GM12878 (cell line): ENCODE measurements around the gene NME8. TPM values are rescaled to one million over a fixed set of nuclear protein-coding genes. Genes with fewer than 3 reads are reported as not detected.

Source experiments
- ATAC-seq: fragments of 200-7000 bp; cut with Tn5 transposase; 3 replicates; pipeline ENCODE4 v1.9.1; 2020; ENCODE audit warnings: mild to moderate bottlenecking, moderate library complexity
- BruUV-seq: library from RNA; stranded (reverse); fragments of 400-500 nt; replicated peaks from 2 replicates; lab custom pipeline; 2021; lab: Mats Ljungman, UMichigan
- CTCF ChIA-PET: fragments of 300-600 bp; sonication (Branson Sonifier 250); formaldehyde crosslinking; extraction: SDS; loops from one replicate; lab custom pipeline; 2021; ENCODE audit warnings: inconsistent platforms; lab: Yijun Ruan, JAX
- POLR2A ChIA-PET: fragments of 350-600 bp; formaldehyde crosslinking; extraction: SDS; loops from one replicate; lab custom pipeline; 2021; ENCODE audit warnings: inconsistent platforms; lab: Charles Lee
- RAD21 ChIA-PET: fragments of 300-600 bp; sonication (Branson Sonifier 250); formaldehyde crosslinking; loops from one replicate; lab custom pipeline; 2023; ENCODE audit warnings: antibody characterized with exemption; ENCODE audit not compliant: unreplicated experiment; lab: Charles Lee
- SMC1A ChIA-PET: fragments of 300-600 bp; sonication (Branson Sonifier 250); formaldehyde crosslinking; loops from one replicate; lab custom pipeline; 2023; ENCODE audit not compliant: unreplicated experiment, uncharacterized antibody; lab: Charles Lee
- DNase-seq: peaks from one replicate; pipeline ENCODE4 v3.0.0-alpha.2; 2011; ENCODE audit warnings: low read depth, low spot score
- FAIRE-seq: peaks from 3 replicates; lab custom pipeline; 2011; peaks lifted over from hg19 to GRCh38; lab: Jason Lieb, UNC
- H2AFZ ChIP-seq: 2 replicates; pipeline ENCODE4 v1.6.0; 2011; ENCODE audit warnings: low read depth, low read length, control low read depth; ENCODE audit not compliant: control insufficient read depth
- H3K27ac ChIP-seq: 2 replicates; pipeline ENCODE4 v1.5.1; 2011; ENCODE audit warnings: control low read depth; ENCODE audit not compliant: control insufficient read depth, insufficient read depth
- H3K27me3 ChIP-seq, 2 experiments: replicated peaks in 1 of 2; 2 replicates each; pipeline versions ENCODE4 v1.6.0 to v1.6.1; 2011; ENCODE audit warnings: low read length in 1 of 2; ENCODE audit not compliant: control insufficient read depth in 2 of 2, insufficient read depth in 2 of 2
- H3K36me3 ChIP-seq, 2 experiments: 2 replicates each; pipeline ENCODE4 v1.5.1; 2011; ENCODE audit warnings: low read length in 1 of 2; ENCODE audit not compliant: control insufficient read depth in 2 of 2, insufficient read depth in 2 of 2
- H3K4me1 ChIP-seq: 2 replicates; pipeline ENCODE4 v1.6.1; 2011; ENCODE audit warnings: mild to moderate bottlenecking, low read length, moderate library complexity, mixed read lengths; ENCODE audit not compliant: control insufficient read depth, insufficient read depth
- H3K4me2 ChIP-seq: 2 replicates; pipeline ENCODE4 v1.6.0; 2011; ENCODE audit warnings: control low read depth; ENCODE audit not compliant: control insufficient read depth, insufficient read depth
- H3K4me3 ChIP-seq: fragments of 200-600 bp; sonication (generic); 2 replicates; pipeline ENCODE4 v1.5.1; 2016
- H3K79me2 ChIP-seq: 2 replicates; pipeline ENCODE4 v1.6.0; 2011; ENCODE audit warnings: low read length; ENCODE audit not compliant: control insufficient read depth, insufficient read depth
- H3K9ac ChIP-seq: 2 replicates; pipeline ENCODE4 v1.8.0; 2011; ENCODE audit warnings: low read length, control low read depth, mixed read lengths; ENCODE audit not compliant: control insufficient read depth, insufficient read depth
- H3K9me3 ChIP-seq: replicated peaks from 3 replicates; pipeline ENCODE4 v1.5.1; 2011; ENCODE audit warnings: mild to moderate bottlenecking, low read length; ENCODE audit not compliant: control insufficient read depth, insufficient read depth
- H4K20me1 ChIP-seq: 2 replicates; pipeline ENCODE4 v1.6.0; 2011; ENCODE audit not compliant: control insufficient read depth, insufficient read depth
- ASH2L ChIP-seq: fragments of 300-600, 200-600 bp; sonication (generic); IDR thresholded peaks from 2 replicates; pipeline ENCODE4 v1.6.1; 2017; ENCODE audit warnings: low read depth, mild to moderate bottlenecking, borderline replicate concordance
- ATF3 ChIP-seq: IDR thresholded peaks from 2 replicates; pipeline ENCODE4 v1.6.1; 2011; ENCODE audit warnings: low read depth, mild to moderate bottlenecking, low read length, moderate library complexity, borderline replicate concordance; ENCODE audit errors: extremely low read depth
- BACH1 ChIP-seq: fragments of 450-650 bp; IDR thresholded peaks from 2 replicates; pipeline ENCODE4 v1.6.1; 2017; ENCODE audit warnings: mild to moderate bottlenecking, borderline replicate concordance
- ESRRA ChIP-seq: IDR thresholded peaks from 2 replicates; pipeline ENCODE4 v1.6.1; 2012; ENCODE audit warnings: mild to moderate bottlenecking, low read length, improper control_type of control experiment
- IKZF1 ChIP-seq: fragments of 450-650 bp; conservative IDR thresholded peaks from 2 replicates; pipeline ENCODE4 v1.6.1; 2017; ENCODE audit warnings: antibody characterized with exemption, mild to moderate bottlenecking
- MLLT1 ChIP-seq: fragments of 450-650 bp; IDR thresholded peaks from 2 replicates; pipeline ENCODE4 v1.6.1; 2016; ENCODE audit warnings: mild to moderate bottlenecking
- NFYA ChIP-seq: IDR thresholded peaks from 2 replicates; pipeline ENCODE4 v1.6.1; 2011; ENCODE audit warnings: low read depth, mild to moderate bottlenecking, low read length, improper control_type of control experiment, borderline replicate concordance
- NFYB ChIP-seq: IDR thresholded peaks from 2 replicates; pipeline ENCODE4 v1.6.1; 2011; ENCODE audit warnings: low read depth, mild to moderate bottlenecking, low read length, improper control_type of control experiment, moderate library complexity; ENCODE audit not compliant: insufficient read depth
- RBBP5 ChIP-seq: fragments of 200-600 bp; sonication (generic); conservative IDR thresholded peaks from 2 replicates; pipeline ENCODE4 v1.6.1; 2016
- RUNX3 ChIP-seq: IDR thresholded peaks from 2 replicates; pipeline ENCODE4 v1.6.1; 2012; ENCODE audit warnings: low read length, inconsistent platforms
- SMAD1 ChIP-seq: fragments of 450-650 bp; IDR thresholded peaks from 2 replicates; pipeline ENCODE4 v1.6.1; 2018; ENCODE audit warnings: mild to moderate bottlenecking, low read depth; ENCODE audit not compliant: partially characterized antibody
- SMARCA5 ChIP-seq: fragments of 450-650 bp; IDR thresholded peaks from 2 replicates; pipeline ENCODE4 v1.6.1; 2017; ENCODE audit warnings: mild to moderate bottlenecking
- SP1 ChIP-seq: IDR thresholded peaks from one replicate; pipeline ENCODE4 v1.6.1; 2011; ENCODE audit warnings: low read depth, low read length
- SPI1 ChIP-seq: IDR thresholded peaks from 2 replicates; pipeline ENCODE4 v1.6.1; 2011; ENCODE audit warnings: low read depth, mild to moderate bottlenecking, low read length, moderate library complexity, borderline replicate concordance; ENCODE audit not compliant: insufficient read depth
- SREBF1 ChIP-seq: IDR thresholded peaks from 2 replicates; pipeline ENCODE4 v1.6.1; 2012; ENCODE audit warnings: mild to moderate bottlenecking, low read length
- STAT1 ChIP-seq: fragments of 450-650 bp; conservative IDR thresholded peaks from 2 replicates; pipeline ENCODE4 v1.6.1; 2014; ENCODE audit warnings: antibody characterized with exemption, mild to moderate bottlenecking
- STAT3 ChIP-seq: IDR thresholded peaks from 2 replicates; pipeline ENCODE4 v1.6.1; 2011; ENCODE audit warnings: low read depth, low read length, improper control_type of control experiment
- YBX1 ChIP-seq: fragments of 450-650 bp; IDR thresholded peaks from 2 replicates; pipeline ENCODE4 v1.6.1; 2016; ENCODE audit warnings: antibody characterized with exemption
- YY1 ChIP-seq: IDR thresholded peaks from 2 replicates; pipeline ENCODE4 v1.6.1; 2011; ENCODE audit warnings: low read depth, mild to moderate bottlenecking, low read length
- ZBTB11 ChIP-seq: fragments of 450-650 bp; formaldehyde crosslinking; IDR thresholded peaks from 2 replicates; pipeline ENCODE4 v1.5.0; 2022; ENCODE audit warnings: mild to moderate bottlenecking, missing genetic modification characterization
- WGBS: methylation state at CpG from one replicate; pipeline ENCODE4 v1.1.6; 2016; ENCODE audit warnings: low lambda C conversion rate; ENCODE audit not compliant: insufficient replicate concordance, insufficient coverage; ENCODE audit errors: missing lambda C conversion rate; 5-methylcytosine and 5-hydroxymethylcytosine counted together
- in situ Hi-C: fragments of 300-500 bp; cut with MboI; formaldehyde crosslinking; loops from 9 replicates; pipeline ENCODE4 v1.14.3; 2018; ENCODE audit warnings: mixed read lengths
- intact Hi-C: fragments of 100-400 bp; cut with micrococcal nuclease; formaldehyde crosslinking; loops from one replicate; pipeline ENCODE4 v1.14.2; 2022; ENCODE audit not compliant: unreplicated experiment
- polyA plus RNA-seq, 11 experiments: library from polyadenylated mRNA; depleted of rRNA in 4 of 11; unstranded in 6 of 11; stranded (reverse) in 5 of 11; fragments of >200 nt; fragmentation: Nextera tagmentation in 4 of 11; fragmentation: Illumina TruSeq in 1 of 11; extraction: Ambion mirVana in 4 of 11; extraction: Trizol in 1 of 11; gene quantifications; 1 replicate in 1 of 11; 2 replicates in 10 of 11; pipeline versions ENCODE4 v1.2.1 to v1.2.3, GENCODE V29; 2011 to 2016; ENCODE audit warnings: inconsistent platforms in 2 of 11, missing spikeins in 2 of 11, low read depth in 1 of 11
- total RNA-seq, 4 experiments: library from RNA; depleted of rRNA in 3 of 4; stranded (reverse); fragments of >200 nt in 3 of 4; fragmentation: Illumina TruSeq in 1 of 4; extraction: Trizol in 1 of 4; gene quantifications; 2 replicates each; pipeline versions ENCODE4 v1.2.1 to v1.2.3, GENCODE V29; 2013 to 2021

NME8 gene
- total and polyA plus RNA-seq, 10 of the 15 experiments (the other 5 are each of a cell fraction or from before 2014, with no cell fraction given) = 0.03 to 3.5 (median 0.52) TPM; not detected in 2

- no peaks in the 10 kb centered on the region for H3K27me3 ChIP-seq
- no peak overlapping the region for H3K4me2 ChIP-seq
- no peaks in the 10 kb centered on the region for H3K36me3 ChIP-seq
- no peaks in the 10 kb centered on the region for H4K20me1 ChIP-seq
- ATAC-seq = peak; percentile 36
- FAIRE-seq = no peak
- CTCF ChIA-PET = interaction anchor here (0.6 to 4.3 kb wide), 16 partner anchors 9 to 416 kb away, joined by 3 to 71 read pairs (median 4); no protein-coding TSS in a partner anchor
- DNase-seq = no peak
- SMC1A ChIA-PET = interaction anchor here (0.6 to 12.7 kb wide), 25 partner anchors 9 to 307 kb away, joined by 3 to 193 read pairs (median 7); partner anchors contain the start of gene GPR141
- peaks cover 2% of the 10 kb centered on the region; the same call in 1 of the 2 replicates for H3K79me2 ChIP-seq
- H3K9ac ChIP-seq = no peak overlapping the region
- H3K4me3 ChIP-seq = no peak overlapping the region
- WGBS = 60% methylated on average over 3 of the region's 3 CpGs
- H2AFZ ChIP-seq = no peak overlapping the region
- peaks cover 39% of the 10 kb centered on the region for H3K4me1 ChIP-seq
- intact Hi-C loops = loop anchor here (2.0 kb wide), 1 partner anchor 30 kb away; no protein-coding TSS in a partner anchor
- TSS peak; percentile 41 for BruUV-seq
- RAD21 ChIA-PET = interaction anchor here (1.0 to 5.5 kb wide), 13 partner anchors 9 to 134 kb away, joined by 3 to 78 read pairs (median 8); partner anchors contain the start of genes GPR141 and SFRP4
- H3K27ac ChIP-seq = peak overlapping the region; percentile 90
- H3K9me3 ChIP-seq = peaks cover 4% of the 10 kb centered on the region
- in situ Hi-C loops = no loop called here
- POLR2A ChIA-PET = interaction anchor here (0.9 to 3.6 kb wide), 11 partner anchors 9 to 477 kb away, joined by 3 to 54 read pairs (median 4); no protein-coding TSS in a partner anchor
- TF ChIP-seq ESRRA (no peak), YBX1 (no peak), SMAD1 (no peak), NFYB (peak; percentile 76; the same call in 1 of the 2 replicates), SPI1 (peak; percentile 94), SREBF1 (no peak), RBBP5 (no peak), ZBTB11 (no peak), ATF3 (no peak), ASH2L (no peak), SP1 (no peak), NFYA (no peak), RUNX3 (0 out of 2 replicates have a peak, but pooled peaks have one; percentile 9), BACH1 (no peak), SMARCA5 (0 out of 2 replicates have a peak, but pooled peaks have one; percentile 58), STAT3 (no peak), YY1 (no peak), STAT1 (no peak), MLLT1 (0 out of 2 replicates have a peak, but pooled peaks have one; percentile 7), IKZF1 (no peak)
Observed at GRCh38 chr7:37816922-37817590, 31.3 kb upstream of the NME8 start.
